IMR-90 (cell line): ENCODE measurements around the gene SDR39U1. TPM values are rescaled to one million over a fixed set of nuclear protein-coding genes. Genes with fewer than 3 reads are reported as not detected.

Experiments used
- ATAC-seq: fragments of 200-7000 bp; cut with Tn5 transposase; 2 replicates; pipeline ENCODE4 v1.9.1; 2020; ENCODE audit warnings: low read depth, mild to moderate bottlenecking, moderate library complexity
- BruUV-seq: library from RNA; stranded (reverse); fragments of 400-500 nt; replicated peaks from 2 replicates; lab custom pipeline; 2021; lab: Mats Ljungman, UMichigan
- CTCF ChIA-PET: fragments of 300-600 bp; formaldehyde crosslinking; extraction: SDS; loops from one replicate; lab custom pipeline; 2021; ENCODE audit warnings: antibody characterized with exemption; lab: Yijun Ruan, JAX
- POLR2A ChIA-PET: fragments of 300-600 bp; sonication (Branson Sonifier 250); formaldehyde crosslinking; loops from one replicate; lab custom pipeline; 2022; ENCODE audit warnings: antibody characterized with exemption; ENCODE audit not compliant: unreplicated experiment; lab: Charles Lee
- DNase-seq: peaks from one replicate; pipeline ENCODE4 v3.0.0; 2013
- H2AFZ ChIP-seq: replicated peaks from 2 replicates; pipeline ENCODE3; 2013; ENCODE audit warnings: low read length, mild to moderate bottlenecking; ENCODE audit not compliant: poor library complexity
- H2AK5ac ChIP-seq: 2 replicates; pipeline ENCODE4 v1.6.1; 2013; ENCODE audit warnings: low read depth, low read length, inconsistent platforms
- H2AK9ac ChIP-seq: replicated peaks from 2 replicates; pipeline ENCODE3; 2013; ENCODE audit warnings: mild to moderate bottlenecking, low read depth, low read length, moderate library complexity; ENCODE audit not compliant: poor library complexity
- H2BK120ac ChIP-seq: 2 replicates; pipeline ENCODE4 v1.6.1; 2013; ENCODE audit warnings: low read depth, low read length, inconsistent platforms
- H2BK15ac ChIP-seq: 3 replicates; pipeline ENCODE4 v1.6.1; 2013; ENCODE audit warnings: low read depth, low read length, inconsistent platforms
- H2BK20ac ChIP-seq: 2 replicates; pipeline ENCODE4 v1.6.1; 2013; ENCODE audit warnings: low read depth, mild to moderate bottlenecking, inconsistent platforms, low read length, moderate library complexity
- H2BK5ac ChIP-seq: 2 replicates; pipeline ENCODE4 v1.6.1; 2013; ENCODE audit warnings: mild to moderate bottlenecking, low read depth, low read length, inconsistent platforms; ENCODE audit not compliant: poor library complexity, severe bottlenecking
- H3K14ac ChIP-seq: replicated peaks from 2 replicates; pipeline ENCODE4 v1.6.1; 2013; ENCODE audit warnings: low read depth, low read length, inconsistent platforms
- H3K18ac ChIP-seq: 2 replicates; pipeline ENCODE4 v1.6.1; 2013; ENCODE audit warnings: low read depth, low read length, control low read depth
- H3K23ac ChIP-seq: 2 replicates; pipeline ENCODE4 v1.6.1; 2013; ENCODE audit warnings: low read depth, low read length, inconsistent platforms
- H3K27ac ChIP-seq: 2 replicates; pipeline ENCODE4 v1.5.1; 2013; ENCODE audit warnings: mild to moderate bottlenecking, control low read depth, low read length; ENCODE audit not compliant: insufficient read depth
- H3K27me3 ChIP-seq: 2 replicates; pipeline ENCODE4 v1.6.1; 2013; ENCODE audit warnings: low read length; ENCODE audit not compliant: control insufficient read depth, insufficient read depth
- H3K36me3 ChIP-seq: 2 replicates; pipeline ENCODE4 v1.6.1; 2013; ENCODE audit warnings: low read length, mixed read lengths; ENCODE audit not compliant: control insufficient read depth, insufficient read depth
- H3K4ac ChIP-seq: 2 replicates; pipeline ENCODE4 v1.6.1; 2013; ENCODE audit warnings: low read depth, low read length, inconsistent platforms
- H3K4me1 ChIP-seq: 2 replicates; pipeline ENCODE4 v1.6.1; 2013; ENCODE audit warnings: low read length, mixed read lengths; ENCODE audit not compliant: control insufficient read depth, insufficient read depth
- H3K4me2 ChIP-seq: 2 replicates; pipeline ENCODE4 v1.6.1; 2013; ENCODE audit warnings: low read depth, mild to moderate bottlenecking, control low read depth, low read length, moderate library complexity
- H3K4me3 ChIP-seq: 2 replicates; pipeline ENCODE4 v1.5.1; 2013; ENCODE audit warnings: low read depth, mild to moderate bottlenecking, control low read depth, low read length, moderate library complexity; ENCODE audit not compliant: insufficient read depth
- H3K56ac ChIP-seq: 2 replicates; pipeline ENCODE4 v1.6.1; 2013; ENCODE audit warnings: low read length, inconsistent platforms; ENCODE audit not compliant: insufficient read depth; ENCODE audit errors: extremely low read depth
- H3K79me1 ChIP-seq, 2 experiments: 2 replicates each; pipeline ENCODE4 v1.6.1; 2013; ENCODE audit warnings: low read length in 2 of 2, inconsistent platforms in 1 of 2, low read depth in 1 of 2
- H3K9ac ChIP-seq: 2 replicates; pipeline ENCODE4 v1.6.1; 2013; ENCODE audit warnings: low read depth, low read length, control low read depth
- H3K9me1 ChIP-seq: 2 replicates; pipeline ENCODE4 v1.6.1; 2013; ENCODE audit warnings: low read length, inconsistent platforms; ENCODE audit not compliant: insufficient read depth
- H3K9me3 ChIP-seq: 2 replicates; pipeline ENCODE4 v1.6.1; 2013; ENCODE audit warnings: low read length; ENCODE audit not compliant: control insufficient read depth, insufficient read depth
- H4K20me1 ChIP-seq: 2 replicates; pipeline ENCODE4 v1.6.1; 2013; ENCODE audit warnings: low read length, inconsistent platforms; ENCODE audit not compliant: insufficient read depth
- H4K5ac ChIP-seq: 2 replicates; pipeline ENCODE4 v1.6.1; 2013; ENCODE audit warnings: mild to moderate bottlenecking, low read depth, low read length, control low read depth
- H4K8ac ChIP-seq, 2 experiments: 2 replicates each; pipeline ENCODE4 v1.6.1; 2013; ENCODE audit warnings: low read depth in 2 of 2, low read length in 2 of 2, control low read depth in 1 of 2, inconsistent platforms in 1 of 2
- H4K91ac ChIP-seq: 2 replicates; pipeline ENCODE4 v1.6.1; 2013; ENCODE audit warnings: low read depth, low read length, inconsistent platforms; ENCODE audit not compliant: insufficient read depth
- BHLHE40 ChIP-seq: fragments of 150-350 bp; IDR thresholded peaks from 2 replicates; pipeline ENCODE4 v1.6.1; 2016; ENCODE audit warnings: mild to moderate bottlenecking, low read depth, low read length
- FOS ChIP-seq: fragments of 150-350 bp; IDR thresholded peaks from 2 replicates; pipeline ENCODE4 v1.6.1; 2016; ENCODE audit warnings: low read depth, low read length
- MAFK ChIP-seq: IDR thresholded peaks from 2 replicates; pipeline ENCODE4 v1.6.1; 2012; ENCODE audit warnings: low read depth, low read length, improper control_type of control experiment
- MAZ ChIP-seq: IDR thresholded peaks from 2 replicates; pipeline ENCODE4 v1.6.1; 2012; ENCODE audit warnings: low read depth, mild to moderate bottlenecking, low read length, improper control_type of control experiment, moderate library complexity, borderline replicate concordance
- NFE2L2 ChIP-seq: fragments of 150-350 bp; IDR thresholded peaks from 2 replicates; pipeline ENCODE4 v1.6.1; 2016; ENCODE audit warnings: low read depth, mild to moderate bottlenecking, low read length
- POLR2A ChIP-seq: IDR thresholded peaks from 2 replicates; pipeline ENCODE4 v1.6.1; 2012; ENCODE audit warnings: mild to moderate bottlenecking, low read depth, low read length
- RAD21 ChIP-seq: IDR thresholded peaks from 2 replicates; pipeline ENCODE4 v1.6.1; 2012; ENCODE audit warnings: low read length, improper control_type of control experiment
- RCOR1 ChIP-seq: IDR thresholded peaks from 2 replicates; pipeline ENCODE4 v1.6.1; 2012; ENCODE audit warnings: mild to moderate bottlenecking, low read length, improper control_type of control experiment; ENCODE audit not compliant: insufficient replicate concordance
- RFX5 ChIP-seq: IDR thresholded peaks from 2 replicates; pipeline ENCODE4 v1.8.0; 2012; ENCODE audit warnings: low read depth, mild to moderate bottlenecking, low read length, moderate library complexity
- WGBS, 2 experiments: methylation state at CpG; one replicate each; pipeline versions ENCODE4 v1.1.5 to v1.1.7; 2013; ENCODE audit warnings: missing lambda C conversion rate in 2 of 2; ENCODE audit not compliant: insufficient read length in 1 of 2; ENCODE audit errors: extremely low coverage in 2 of 2; 5-methylcytosine and 5-hydroxymethylcytosine counted together
- dilution Hi-C: fragments of 300-500 bp; cut with HindIII; formaldehyde crosslinking; loops from one replicate; pipeline ENCODE4 v1.14.3; 2018; ENCODE audit warnings: low sequenced_read_pairs; ENCODE audit not compliant: unreplicated experiment
- in situ Hi-C: fragments of 300-500 bp; cut with MboI; formaldehyde crosslinking; loops from 3 replicates; pipeline ENCODE4 v1.14.3; 2019; ENCODE audit warnings: low sequenced_read_pairs, inconsistent platforms, mixed read lengths
- intact Hi-C: fragments of 100-400 bp; cut with micrococcal nuclease; formaldehyde crosslinking; loops from 2 replicates; pipeline ENCODE4 v1.10.0; 2022
- polyA plus RNA-seq, 3 experiments: library from polyadenylated mRNA; depleted of rRNA; stranded (reverse); fragments of >200 nt; gene quantifications; 2 replicates each; pipeline ENCODE4 v1.2.3, GENCODE V29; 2012; ENCODE audit warnings: low replicate concordance in 1 of 3
- total RNA-seq: library from RNA; depleted of rRNA; stranded (reverse); fragments of >200 nt; gene quantifications from 2 replicates; pipeline ENCODE4 v1.2.3, GENCODE V29; 2012
- TF ChIP-seq, protein P1 (sequence below): conservative IDR thresholded peaks from 2 replicates; pipeline ENCODE4 v1.5.1; 2012; ENCODE audit warnings: mild to moderate bottlenecking, low read depth, low read length, improper control_type of control experiment

Gene SDR39U1
- total and polyA plus RNA-seq, 2 of the 4 experiments (the other 2 are of a cell fraction): 7.5 to 46.3 TPM

DNA sequence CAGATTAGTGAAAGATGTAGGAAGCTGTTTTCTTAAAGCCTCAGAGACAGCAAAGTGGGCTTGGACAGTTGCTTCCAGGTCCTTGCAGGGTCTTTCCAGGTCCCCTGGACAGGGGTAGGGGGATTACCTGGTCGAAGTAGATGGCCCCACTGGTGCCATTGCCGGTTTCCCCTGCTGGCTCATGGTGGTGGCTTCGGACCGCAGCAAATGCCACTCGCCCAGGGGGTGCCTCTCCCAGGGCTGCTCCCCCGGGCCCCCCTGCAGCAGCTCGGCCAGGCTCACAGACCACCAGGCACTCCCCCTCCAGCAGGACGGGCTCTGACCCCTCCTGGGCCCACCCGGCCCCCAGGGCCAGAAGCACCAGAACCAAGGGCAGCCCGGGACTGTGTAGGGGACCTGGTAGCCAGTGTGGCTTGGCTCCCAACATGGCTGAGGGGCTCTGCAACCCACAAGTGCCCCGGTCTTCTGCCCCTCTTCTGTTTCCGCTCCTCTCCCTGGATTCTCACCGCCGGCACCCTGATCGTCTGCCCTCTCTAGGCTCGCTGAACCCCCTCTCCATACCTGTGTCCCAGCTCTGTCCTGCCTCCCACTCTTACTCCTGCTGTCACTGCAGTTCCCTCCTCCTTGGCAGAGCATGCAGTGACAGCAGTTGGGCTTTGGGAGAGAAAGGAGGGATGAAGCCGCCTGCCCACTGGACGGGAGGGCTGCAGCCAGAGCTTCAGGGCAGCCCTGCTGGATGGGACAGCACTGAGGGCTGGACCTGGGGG is 13.8 kb downstream of the SDR39U1 start (continued):
- TF ChIP-seq RAD21 (no peak), RCOR1 (no peak), FOS (no peak)

GRCh38 chr14:24427537-24428508 is 14.8 kb downstream of the SDR39U1 start:
- H2BK20ac ChIP-seq: no peak overlapping the region
- TF ChIP-seq BHLHE40 (no peak), MAZ (no peak), MAFK (no peak), POLR2A (no peak), NFE2L2 (no peak), RFX5 (no peak)
- TF ChIP-seq, protein P1, sequence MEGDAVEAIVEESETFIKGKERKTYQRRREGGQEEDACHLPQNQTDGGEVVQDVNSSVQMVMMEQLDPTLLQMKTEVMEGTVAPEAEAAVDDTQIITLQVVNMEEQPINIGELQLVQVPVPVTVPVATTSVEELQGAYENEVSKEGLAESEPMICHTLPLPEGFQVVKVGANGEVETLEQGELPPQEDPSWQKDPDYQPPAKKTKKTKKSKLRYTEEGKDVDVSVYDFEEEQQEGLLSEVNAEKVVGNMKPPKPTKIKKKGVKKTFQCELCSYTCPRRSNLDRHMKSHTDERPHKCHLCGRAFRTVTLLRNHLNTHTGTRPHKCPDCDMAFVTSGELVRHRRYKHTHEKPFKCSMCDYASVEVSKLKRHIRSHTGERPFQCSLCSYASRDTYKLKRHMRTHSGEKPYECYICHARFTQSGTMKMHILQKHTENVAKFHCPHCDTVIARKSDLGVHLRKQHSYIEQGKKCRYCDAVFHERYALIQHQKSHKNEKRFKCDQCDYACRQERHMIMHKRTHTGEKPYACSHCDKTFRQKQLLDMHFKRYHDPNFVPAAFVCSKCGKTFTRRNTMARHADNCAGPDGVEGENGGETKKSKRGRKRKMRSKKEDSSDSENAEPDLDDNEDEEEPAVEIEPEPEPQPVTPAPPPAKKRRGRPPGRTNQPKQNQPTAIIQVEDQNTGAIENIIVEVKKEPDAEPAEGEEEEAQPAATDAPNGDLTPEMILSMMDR: no peak
- H3K27me3 ChIP-seq: peaks cover 5% of the 10 kb centered on the region; the same call in 1 of the 2 replicates
- H3K56ac ChIP-seq: no peak overlapping the region
- H3K14ac ChIP-seq: no peak overlapping the region
- DNase-seq (no peak), ATAC-seq (no peak)
- no peak overlapping the region for H2BK120ac ChIP-seq
- 96% methylated on average over 4 of the region's 18 CpGs; no CpG with 5 or more reads in 1 of the 2 experiments for WGBS, 2 experiments
- CTCF ChIA-PET: no interaction called here
- no peak overlapping the region for H3K18ac ChIP-seq
- no peak overlapping the region for H3K27ac ChIP-seq
- POLR2A ChIA-PET: no interaction called here
- H2AK9ac ChIP-seq: peak overlapping the region; percentile 45
- in situ Hi-C loops (loop anchor here (25.0 kb wide), 1 partner anchor 1116 kb away; the partner anchor contains the start of genes BCL2L2, PABPN1 and PPP1R3E), intact Hi-C loops (no loop called here), dilution Hi-C loops (no loop called here)
- no peak overlapping the region for H4K8ac ChIP-seq
- H4K5ac ChIP-seq: no peak overlapping the region
- no peak overlapping the region for H3K9ac ChIP-seq
- H3K79me1 ChIP-seq: peaks cover 12 to 35% of the 10 kb centered on the region in 2 experiments
- H3K4ac ChIP-seq: no peak overlapping the region
- no peak overlapping the region for H3K4me3 ChIP-seq
- no peak overlapping the region for H3K23ac ChIP-seq
- peaks cover 18% of the 10 kb centered on the region; the same call in 1 of the 2 replicates for H3K4me1 ChIP-seq
- no peak overlapping the region for H3K4me2 ChIP-seq
- no peak overlapping the region; the same call in 1 of the 2 replicates for H2AK5ac ChIP-seq
- no peaks in the 10 kb centered on the region for H3K9me3 ChIP-seq
- peaks cover 11% of the 10 kb centered on the region; the same call in 1 of the 2 replicates for H3K36me3 ChIP-seq
- BruUV-seq: no TSS peak
- peaks cover 19% of the 10 kb centered on the region for H4K20me1 ChIP-seq
- H4K91ac ChIP-seq: no peak overlapping the region
- no peak overlapping the region for H2BK15ac ChIP-seq
- no peak overlapping the region for H2AFZ ChIP-seq
- H2BK5ac ChIP-seq: no peak overlapping the region
- H3K9me1 ChIP-seq: peaks cover 5% of the 10 kb centered on the region
